Measurements from ENCODE around the gene RASGRP3.

RASGRP3 gene

DNA sequence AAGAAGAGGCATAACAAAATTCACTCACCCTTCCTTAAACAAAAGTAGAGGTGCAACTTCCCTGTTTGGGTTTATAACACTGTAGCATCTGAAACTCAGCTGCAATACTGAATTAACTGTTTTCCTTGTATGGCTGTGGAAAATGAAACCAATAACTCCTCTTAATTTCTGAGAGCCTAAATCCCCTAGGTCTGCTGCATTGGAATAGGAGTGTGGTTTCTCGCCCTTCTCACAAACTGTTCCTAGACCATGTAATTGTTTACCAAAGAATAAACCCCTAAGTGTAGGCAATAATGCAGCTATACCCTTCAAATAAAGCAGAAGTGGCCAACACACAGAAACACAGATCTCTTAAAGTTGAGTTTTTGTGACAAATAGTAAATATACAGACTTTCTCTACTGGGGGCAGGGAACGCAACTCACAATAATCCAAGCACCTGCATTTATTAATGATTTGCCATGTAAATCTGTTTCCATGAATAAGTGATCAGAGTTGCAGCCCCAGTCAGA, 52.0 kb downstream of the RASGRP3 start:
- no peak for DNase-seq

DNA sequence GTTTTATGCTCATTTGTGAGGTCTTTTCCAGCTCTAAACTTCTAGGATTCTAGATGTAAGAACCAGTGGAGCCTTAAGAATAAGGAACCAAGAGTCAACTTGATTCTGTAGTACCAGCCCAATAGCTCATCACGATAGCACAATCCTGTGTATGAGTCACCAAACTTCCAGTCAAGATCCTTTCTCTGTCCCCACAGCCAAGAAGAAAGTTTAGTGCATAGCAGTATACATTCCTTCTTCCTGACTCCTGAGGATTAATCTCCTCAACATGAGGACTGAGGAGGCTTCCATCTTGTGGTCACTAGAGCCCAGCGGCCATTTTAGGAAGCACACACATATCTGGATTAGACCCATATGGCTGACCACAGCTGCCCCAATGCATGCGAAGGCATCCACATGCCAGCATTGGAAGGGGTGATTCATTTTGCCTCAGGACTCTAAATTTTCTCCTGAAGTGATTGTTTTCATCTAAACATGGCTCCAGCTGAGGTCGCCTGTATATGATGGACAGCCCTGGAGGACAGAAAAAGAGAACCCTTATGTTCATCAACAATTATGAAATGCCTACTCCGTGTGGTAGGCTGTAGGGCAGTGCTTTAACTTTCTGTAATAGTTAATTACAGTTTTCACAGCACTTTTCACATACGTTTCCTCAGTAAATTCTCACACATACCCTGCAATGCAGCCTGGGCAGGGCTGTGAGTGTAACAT, 53.5 kb downstream of the RASGRP3 start:
- no peak for DNase-seq

DNA sequence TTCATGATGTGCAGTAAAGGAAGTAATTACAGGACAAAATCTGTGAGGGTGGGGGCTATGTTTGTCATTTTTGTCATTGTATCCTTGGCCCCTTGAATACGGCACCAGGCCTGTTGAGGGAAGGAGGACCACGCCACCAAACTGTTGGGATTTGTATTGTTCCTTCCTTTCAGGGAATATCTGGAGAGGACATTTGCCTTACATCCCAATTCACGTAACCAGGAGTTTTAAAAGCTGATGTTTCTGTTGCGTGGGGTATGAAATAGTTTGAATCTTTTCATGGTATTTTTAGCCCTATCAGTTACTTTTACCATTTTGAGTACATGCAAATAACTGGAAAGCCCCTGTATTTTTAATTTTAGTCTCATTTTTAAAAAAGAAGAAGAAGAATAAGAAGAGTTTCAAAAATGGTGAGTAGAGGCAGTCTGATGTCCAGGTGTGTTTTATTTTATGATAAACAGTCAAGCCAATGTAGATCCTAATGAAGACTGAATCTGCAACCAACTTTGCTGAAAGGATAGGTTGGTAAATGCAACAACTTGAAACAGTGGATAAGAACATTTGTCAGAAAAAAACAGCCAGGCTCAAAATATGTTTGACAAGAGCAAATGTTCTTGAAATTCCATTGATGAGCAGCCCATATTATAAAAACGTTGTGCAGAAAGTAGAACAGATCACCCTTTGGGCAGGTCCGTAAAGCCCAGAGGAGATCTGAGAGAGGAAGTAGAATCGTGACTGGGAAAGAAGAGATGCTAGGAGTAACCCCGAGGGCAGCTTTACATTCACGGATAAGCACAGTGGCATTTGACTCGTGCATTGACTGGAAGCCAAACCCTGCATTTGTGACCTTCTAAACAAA, 54.5 kb downstream of the RASGRP3 start:
- DNase-seq = no peak

DNA sequence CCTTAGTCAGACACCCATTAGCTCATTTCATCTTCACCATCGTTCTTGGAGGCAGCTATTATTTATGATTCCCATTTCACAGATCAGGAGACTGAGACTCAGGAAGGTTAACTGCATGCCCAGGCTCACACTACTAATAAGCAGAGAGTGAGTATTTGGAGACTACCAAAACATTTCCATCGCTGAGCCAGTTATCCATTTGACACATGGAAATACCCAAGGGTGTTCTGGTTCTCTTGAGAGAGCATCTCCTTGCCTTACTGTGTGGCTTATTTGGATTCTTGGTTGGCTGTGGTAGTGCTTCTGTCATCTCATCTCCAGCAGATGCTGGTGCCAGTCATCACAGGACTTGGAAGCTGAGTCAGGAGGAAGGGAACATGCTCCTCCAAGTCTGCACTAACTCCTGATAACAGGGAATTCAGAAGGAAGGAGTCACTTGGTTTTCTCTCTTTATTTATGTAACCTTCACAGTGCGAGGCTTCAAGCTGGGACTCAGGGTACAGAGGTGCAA, 55.2 kb downstream of the RASGRP3 start:
- DNase-seq = no peak

DNA sequence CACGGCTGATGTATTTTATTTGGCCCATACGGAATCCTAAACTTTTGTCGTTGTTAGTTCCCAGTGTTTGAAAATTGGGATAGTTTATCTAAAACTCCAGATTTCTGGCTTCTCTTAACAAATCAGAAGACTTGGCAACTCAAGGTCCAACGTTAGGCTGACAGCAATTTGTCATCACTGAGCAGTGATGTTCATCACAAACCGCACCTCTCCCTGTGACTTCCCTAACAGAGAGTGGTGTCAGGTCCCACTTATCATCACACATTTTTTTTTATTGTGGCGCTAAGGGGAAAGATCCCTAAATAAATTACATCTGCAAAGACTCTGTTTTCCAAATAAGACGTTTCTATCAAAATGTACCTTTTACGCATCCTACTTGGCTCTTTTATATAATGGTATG, 55.7 kb downstream of the RASGRP3 start:
- no peak for DNase-seq

DNA sequence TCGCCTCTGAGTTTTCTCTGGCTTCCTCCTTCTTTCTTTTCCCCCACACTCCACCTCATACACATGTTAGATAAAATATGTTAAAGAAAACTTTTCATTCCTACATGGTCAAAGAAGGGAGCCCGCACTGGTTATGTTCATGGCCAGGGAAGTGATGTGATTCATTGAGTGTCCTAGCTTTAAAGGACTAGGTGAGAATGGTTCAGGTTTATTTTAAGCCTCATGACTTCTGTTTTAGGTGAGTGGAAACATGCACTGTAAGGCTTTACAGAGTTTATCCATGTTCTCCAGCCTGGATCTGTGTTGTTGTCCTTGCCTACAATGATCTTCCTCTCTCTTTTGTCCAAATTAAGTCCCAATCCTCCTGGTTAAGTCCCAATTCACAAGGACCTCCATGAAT, 56.5 kb downstream of the RASGRP3 start:
- DNase-seq = no peak

DNA sequence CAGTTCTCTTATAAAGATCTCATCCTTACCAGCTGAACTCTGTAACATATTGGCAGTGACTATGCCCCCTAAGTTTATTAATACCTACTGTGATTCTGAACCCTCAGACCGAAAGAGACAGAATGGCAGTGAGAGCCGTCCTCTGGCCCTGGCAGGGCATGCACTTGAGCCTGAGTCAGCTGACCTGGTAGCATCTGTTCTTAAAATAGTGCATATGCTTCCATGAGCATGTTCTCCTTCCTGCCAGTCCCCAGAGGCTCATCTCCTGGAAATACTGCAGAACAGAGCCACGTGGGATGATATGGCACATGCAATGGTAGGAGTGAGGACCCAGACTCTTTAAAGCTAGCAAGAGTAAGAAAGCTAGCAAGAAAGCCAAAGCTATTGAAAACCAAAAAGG, 59.0 kb downstream of the RASGRP3 start:
- peak; percentile 84 for DNase-seq

DNA sequence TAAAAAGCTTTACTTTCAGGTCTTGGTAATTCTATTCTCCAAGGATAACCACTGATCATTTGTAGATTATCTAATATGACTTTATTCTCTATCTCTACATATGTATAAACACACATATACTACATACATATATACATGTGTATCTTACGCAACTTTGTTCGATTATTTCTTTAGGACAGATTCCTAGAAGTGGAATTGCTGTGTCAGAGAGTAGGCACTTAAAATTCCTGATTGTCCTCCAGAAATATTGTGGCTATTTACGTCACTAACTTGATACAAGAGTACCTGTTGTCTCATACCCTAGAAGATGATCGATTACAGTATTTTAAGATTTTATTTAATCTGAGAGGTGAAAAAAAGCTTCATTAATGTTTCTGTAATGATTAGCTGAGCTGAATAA, 64.8 kb downstream of the RASGRP3 start:
- DNase-seq = no peak

DNA sequence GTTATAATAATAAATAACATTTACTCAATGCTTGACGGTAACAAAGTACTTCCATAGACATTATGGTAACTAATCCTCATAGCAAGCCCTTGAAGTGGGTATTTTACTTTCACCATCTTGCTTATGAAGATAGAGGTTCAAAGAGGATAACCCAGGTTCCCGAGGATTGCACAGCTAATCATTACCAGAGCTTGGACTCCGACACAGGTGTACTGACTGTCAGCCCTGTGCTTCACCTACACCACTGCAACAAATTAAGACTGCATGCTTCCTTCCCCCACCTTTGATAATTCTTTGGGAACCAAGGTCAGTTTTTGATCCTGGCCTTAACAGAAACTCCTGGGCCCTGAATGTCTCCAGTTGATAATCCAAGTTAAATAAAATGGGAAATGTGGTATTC, 73.8 kb downstream of the RASGRP3 start:
- no peak for DNase-seq

DNA sequence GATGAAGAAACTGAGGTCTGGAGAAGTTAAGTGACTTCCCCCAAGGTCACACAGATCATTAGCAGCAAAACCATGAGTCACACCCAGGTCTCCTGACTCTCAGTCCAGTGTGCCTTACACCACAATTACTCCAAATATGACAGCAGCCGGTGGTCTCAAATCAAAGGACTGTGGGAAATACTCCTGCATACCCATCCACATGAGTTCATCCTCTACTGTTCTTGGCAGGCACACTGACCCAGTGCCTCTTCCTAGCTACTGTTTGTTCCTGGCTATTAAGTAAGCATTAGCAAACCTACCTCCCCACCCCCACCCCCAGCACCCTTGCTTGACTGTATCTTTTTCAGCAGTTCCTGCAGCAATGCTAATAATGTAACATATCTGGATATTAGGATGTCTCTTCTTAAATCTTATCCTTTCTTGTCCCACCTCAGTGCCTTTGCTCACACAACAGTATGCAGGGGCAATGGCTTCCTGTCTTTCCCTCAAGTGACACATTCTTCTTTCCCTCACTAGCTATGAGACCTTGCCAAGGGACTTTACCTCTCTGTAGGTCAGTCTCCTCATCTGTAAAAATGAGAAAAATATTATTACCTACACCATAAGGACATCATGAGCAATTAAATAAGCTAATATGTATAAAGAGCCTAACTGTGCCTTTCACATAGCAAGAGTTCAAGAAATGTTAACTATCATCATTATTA, 76.5 kb downstream of the RASGRP3 start:
- DNase-seq = no peak

DNA sequence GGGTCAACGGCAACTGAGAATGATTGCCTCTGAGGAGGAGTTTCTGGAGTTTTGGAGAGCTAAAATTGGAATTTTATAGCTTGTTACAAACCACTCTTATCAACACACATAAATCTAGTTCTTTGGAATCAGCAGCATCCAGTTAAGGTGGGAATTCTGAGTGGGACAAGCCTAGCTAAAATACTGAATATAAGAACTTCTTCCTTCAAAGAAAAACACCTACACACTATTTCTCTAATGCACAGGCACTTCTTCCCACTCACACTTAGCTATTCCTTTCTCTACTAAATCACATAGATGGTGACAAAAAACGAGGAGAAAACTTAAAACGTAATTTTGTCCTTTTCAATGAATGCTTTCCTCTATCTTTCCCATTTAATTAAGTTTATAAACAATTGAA, 79.2 kb downstream of the RASGRP3 start:
- DNase-seq = no peak

DNA sequence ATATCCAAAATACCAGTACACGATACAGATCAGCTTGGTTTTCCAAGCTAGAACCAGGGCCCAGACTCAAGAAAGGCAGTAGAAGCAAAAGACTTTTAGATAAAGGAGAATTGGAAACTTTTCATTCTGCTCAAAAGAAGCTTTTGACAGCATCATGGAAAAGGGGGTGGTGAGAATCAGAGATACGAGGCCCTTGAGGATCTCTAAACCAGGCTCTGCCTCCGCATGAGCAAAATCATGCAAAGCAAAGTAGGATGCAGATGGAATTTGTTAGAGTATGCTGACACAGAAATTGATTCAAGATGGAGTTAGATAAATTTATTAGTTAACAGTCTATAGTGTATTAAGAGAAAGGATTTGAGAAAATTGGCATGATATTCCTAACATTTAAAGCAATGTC, 82.9 kb downstream of the RASGRP3 start:
- DNase-seq = no peak

DNA sequence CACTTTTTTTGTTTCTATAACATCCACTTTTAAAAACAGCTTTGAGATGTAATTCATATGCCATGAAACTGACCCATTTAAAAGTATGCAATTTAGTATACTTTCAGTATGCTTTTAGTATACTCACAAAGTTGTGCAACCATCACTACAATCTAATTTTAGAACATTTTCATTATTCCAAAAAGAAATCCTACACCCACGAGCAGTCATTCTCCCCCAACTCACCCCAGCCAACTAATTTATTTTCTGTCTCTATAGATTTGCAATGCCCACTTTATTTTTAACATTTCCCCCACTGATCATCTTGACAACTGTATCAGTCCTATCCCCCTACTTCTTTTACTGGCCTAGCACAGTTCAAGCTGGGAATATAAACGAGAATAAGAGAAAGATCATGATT, 83.6 kb downstream of the RASGRP3 start:
- no peak for DNase-seq

DNA sequence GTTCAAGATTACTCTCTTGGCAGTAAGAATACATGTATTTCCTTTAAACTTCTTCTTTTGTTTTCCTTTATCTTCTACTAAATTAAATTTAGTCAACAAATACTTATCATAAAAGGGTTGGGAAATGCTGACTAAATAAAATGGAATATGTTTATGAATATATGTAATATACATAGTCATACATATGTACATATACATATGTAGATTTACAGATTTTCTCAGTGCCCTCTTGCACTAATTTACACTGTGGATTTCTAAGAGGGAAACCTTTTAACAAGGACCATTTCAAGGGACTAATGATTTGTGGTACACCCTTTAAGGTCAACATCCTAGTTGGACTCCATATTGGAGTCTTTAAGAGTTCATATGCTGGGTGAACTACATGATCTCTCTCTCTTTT, 85.4 kb downstream of the RASGRP3 start:
- no peak for DNase-seq

DNA sequence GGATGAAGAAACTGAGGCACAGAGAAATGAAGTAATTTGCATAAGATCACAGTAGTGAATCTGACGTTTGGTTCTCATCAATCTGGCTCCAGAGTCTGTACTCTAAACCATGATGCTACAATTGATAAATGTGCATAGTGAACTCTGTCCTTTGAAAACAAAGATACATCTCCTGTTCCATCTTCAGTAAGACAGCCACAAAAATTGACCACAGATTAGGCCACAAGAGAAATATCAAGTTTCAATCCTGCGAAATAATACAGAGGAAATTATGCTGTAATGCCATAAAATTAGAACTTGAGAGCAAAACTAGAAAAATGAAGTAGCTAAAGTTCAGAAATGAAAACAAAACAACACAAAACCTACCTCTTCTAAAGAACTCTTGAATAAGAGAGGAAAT, 94.2 kb downstream of the RASGRP3 start:
- DNase-seq = no peak

DNA sequence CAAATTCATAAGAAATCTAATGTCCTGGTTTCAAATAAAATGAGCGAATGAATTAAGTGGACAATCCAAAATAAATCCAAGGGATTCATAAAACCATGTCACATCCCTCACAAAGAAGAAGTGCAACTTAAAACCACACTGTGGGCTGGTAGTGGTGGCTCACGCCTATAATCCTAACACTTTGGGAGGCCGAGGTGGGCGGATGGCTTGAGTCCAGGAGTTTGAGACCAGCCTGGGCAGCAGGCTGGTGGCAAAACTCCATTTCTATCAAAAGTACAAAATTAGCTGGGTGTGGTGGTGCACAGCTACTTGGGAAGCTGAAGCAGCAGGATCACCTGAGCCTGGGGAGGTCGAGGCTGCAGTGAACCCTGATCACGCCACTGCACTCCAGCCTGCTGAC, 97.2 kb downstream of the RASGRP3 start:
- DNase-seq = no peak

DNA sequence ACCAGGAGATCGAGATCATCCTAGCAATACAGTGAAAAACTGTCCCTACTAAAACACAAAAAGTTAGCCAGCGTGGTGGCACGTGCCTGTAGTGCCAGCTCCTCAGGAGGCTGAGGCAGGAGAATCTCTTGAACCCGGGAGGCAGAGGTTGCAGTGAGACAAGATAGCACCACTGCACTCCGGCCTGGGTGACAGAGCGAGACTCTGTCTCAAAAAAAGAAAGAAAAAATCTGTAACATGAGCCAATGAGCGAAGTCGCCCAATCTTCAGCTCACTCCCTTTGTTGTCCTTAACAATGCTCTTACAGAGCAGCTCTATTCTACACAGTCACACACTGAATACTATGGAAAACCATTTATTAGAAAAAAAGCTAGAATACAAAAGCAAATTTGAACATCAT, 100.6 kb downstream of the RASGRP3 start:
- no peak for DNase-seq

DNA sequence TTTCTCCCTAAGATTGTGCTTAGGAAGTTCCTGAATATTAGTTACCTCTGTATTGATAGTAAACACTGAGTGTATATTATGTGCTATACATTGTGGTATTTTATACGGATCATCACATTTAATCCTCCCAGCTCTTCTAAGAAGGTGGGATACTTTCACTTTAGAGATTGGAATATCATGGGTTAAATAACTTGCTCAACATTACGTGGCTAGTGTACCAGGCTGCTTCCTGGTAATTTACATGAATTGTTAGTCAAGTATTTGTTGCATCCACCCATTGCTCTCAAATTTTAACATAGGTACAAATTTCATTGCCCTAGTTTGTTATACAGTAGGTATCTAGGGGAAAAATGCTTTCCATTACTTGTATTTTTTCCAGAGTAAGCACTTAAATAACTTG, 101.2 kb downstream of the RASGRP3 start:
- no peak for DNase-seq

DNA sequence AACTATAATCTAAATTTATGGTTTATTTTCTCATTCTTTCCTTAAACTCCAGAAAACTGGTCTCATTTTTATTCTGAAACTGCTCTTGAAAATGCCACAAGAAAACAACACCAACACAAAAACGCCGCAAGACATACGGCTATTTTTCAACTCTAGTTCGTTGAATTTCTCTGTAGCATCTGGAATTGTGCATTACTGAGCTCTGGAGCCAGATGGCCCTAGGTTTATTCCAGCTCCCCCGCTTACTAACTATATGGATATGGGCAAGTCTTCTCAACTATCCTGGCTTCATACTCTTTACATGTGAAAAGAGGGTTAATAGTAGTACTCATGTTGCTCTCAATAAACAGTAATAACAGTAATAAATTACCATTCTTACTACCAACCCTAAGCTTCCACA, 102.8 kb downstream of the RASGRP3 start:
- peak; percentile 14 for DNase-seq

DNA sequence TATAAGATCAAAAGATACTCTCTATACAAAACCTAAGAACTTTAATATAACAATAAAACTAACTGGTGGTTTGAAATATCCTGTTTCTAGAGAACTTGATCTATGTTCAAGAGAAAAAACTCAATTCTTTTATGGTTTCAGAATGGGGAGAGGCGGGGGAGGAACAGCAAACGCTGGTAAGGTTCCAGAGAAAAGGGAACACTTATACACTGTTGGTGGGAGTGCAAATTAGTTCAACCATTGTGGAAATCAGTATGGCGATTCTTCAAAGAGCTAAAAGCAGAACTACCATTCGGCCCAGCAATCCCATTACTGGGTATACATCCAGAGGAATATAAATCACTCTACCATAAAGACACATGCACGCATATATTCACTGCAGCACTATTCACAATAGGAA, 105.4 kb downstream of the RASGRP3 start:
- no peak for DNase-seq

DNA sequence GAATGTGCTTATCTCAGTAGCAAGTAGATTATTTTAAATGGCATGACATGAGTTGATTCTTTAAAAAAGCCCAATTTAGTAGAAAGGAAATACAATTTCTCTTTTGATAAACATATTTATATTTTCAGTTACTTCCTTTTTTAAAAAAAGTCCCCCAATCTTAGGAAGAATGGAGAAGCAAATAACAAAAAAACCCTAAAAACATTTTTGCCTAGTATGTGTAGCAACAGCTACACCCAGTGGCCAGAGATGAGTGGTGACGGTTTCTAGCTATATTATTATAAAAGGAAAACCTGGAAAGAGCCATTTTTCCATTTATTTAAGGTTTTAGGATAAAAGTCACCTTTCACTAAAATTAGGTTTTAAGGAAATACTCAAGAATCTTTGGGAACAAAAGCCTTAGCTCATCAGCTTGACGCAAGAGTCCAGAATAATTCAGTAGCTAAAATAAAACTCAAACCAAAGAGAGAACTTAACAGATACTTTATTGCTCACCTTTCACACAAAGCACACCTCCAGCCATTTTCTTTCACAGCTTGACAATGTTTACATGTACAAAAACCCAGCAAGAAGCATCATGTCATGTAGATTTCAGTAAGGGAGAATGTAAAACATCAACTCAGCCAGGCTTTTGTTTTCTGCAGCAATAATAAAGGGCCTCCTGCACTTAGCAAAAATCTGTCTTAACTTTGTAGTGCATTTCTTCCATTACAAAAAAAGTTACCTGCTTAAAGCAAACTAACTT, 106.9 kb downstream of the RASGRP3 start:
- DNase-seq = peak; percentile 41

DNA sequence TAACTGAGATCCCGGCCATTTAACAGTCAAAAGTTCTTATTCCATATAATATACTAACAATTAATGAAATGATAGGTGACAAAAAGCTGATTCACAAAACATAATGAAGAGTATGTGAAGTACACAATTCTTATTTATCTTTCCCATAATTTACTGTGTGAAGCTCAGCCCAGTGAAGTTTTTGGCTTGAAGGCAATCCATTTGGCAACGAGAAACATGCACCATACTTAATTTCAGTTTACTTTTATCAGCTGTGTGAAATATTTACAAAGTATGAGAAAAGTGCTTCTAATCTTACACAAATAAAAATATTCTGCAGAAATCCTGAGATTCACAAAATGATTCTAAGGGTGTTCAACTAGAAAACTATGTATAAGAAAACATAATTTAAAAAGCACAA, 110.3 kb downstream of the RASGRP3 start:
- DNase-seq = no peak

DNA sequence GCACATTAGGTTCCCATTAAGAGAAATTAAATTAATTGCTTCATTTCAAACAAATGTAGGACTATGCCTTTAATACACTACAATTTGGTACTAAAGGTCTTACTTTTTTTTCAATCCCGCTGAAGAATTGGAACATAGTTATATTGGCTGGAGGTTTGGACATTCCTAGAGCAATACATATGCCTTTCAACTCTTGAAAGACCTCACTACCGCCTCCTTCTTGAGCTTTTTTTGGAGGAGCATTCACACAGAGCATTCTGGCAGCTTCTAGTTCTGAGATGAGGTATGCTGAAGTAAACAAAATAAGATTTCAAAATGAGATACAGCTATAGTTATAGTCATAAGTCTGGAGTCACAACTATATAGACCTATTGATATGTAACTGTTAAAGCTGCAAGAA, 111.8 kb downstream of the RASGRP3 start:
- DNase-seq = no peak

Data from NCI-H2171 (cell line).